CD1c-positive myeloid dendritic cell (primary cell): ENCODE results near the gene TMEM232.
"Not testable (repeated sequence)": the region's sequence is repeated elsewhere in the genome, so short reads cannot be mapped to it uniquely, and the experiment has no call there.

Source experiments
- DNase-seq: peaks from one replicate; pipeline ENCODE4 v3.0.0-alpha.2; 2016; ENCODE audit errors: extremely low spot score

The TMEM232 gene

GRCh38 chr5:110625376-110625999 lies 101.0 kb downstream of the TMEM232 start:
- DNase-seq = peak; percentile 28

GRCh38 chr5:110623874-110624273 lies 102.6 kb downstream of the TMEM232 start:
- DNase-seq = no peak

GRCh38 chr5:110618941-110619340 lies 107.5 kb downstream of the TMEM232 start:
- DNase-seq = no peak

- no peak for DNase-seq
Observed at GRCh38 chr5:110616009-110616408, 110.5 kb downstream of the TMEM232 start.

GRCh38 chr5:110612794-110613247 lies 113.7 kb downstream of the TMEM232 start:
- DNase-seq = no peak

- DNase-seq = no peak
Observed at GRCh38 chr5:110611817-110612216, 114.7 kb downstream of the TMEM232 start.

- no peak for DNase-seq
Observed at GRCh38 chr5:110594866-110595265, 131.6 kb downstream of the TMEM232 start.

GRCh38 chr5:110590187-110590586 lies 136.3 kb downstream of the TMEM232 start:
- DNase-seq = no peak

GRCh38 chr5:110588286-110588980 lies 138.0 kb downstream of the TMEM232 start:
- no peak for DNase-seq

GRCh38 chr5:110580625-110581024 lies 145.8 kb downstream of the TMEM232 start:
- DNase-seq = no peak

GRCh38 chr5:110572729-110573128 lies 153.7 kb downstream of the TMEM232 start:
- DNase-seq = no peak

- no peak for DNase-seq
Observed at GRCh38 chr5:110562191-110562590, 164.3 kb downstream of the TMEM232 start.

- DNase-seq = no peak
Observed at GRCh38 chr5:110561510-110561909, 165.0 kb downstream of the TMEM232 start.

- no peak for DNase-seq
Observed at GRCh38 chr5:110549301-110549700, 177.2 kb downstream of the TMEM232 start.

GRCh38 chr5:110548171-110548570 lies 178.3 kb downstream of the TMEM232 start:
- DNase-seq = no peak

GRCh38 chr5:110547495-110547894 lies 179.0 kb downstream of the TMEM232 start:
- no peak for DNase-seq

- no peak for DNase-seq
Observed at GRCh38 chr5:110545716-110546115, 180.8 kb downstream of the TMEM232 start.

- no peak for DNase-seq
Observed at GRCh38 chr5:110544603-110545002, 181.9 kb downstream of the TMEM232 start.

- DNase-seq = no peak
Observed at GRCh38 chr5:110542949-110543348, 183.5 kb downstream of the TMEM232 start.

- no peak for DNase-seq
Observed at GRCh38 chr5:110536120-110537115, 190.1 kb downstream of the TMEM232 start.

- not testable (repeated sequence) for DNase-seq
Observed at GRCh38 chr5:110535146-110535545, 191.3 kb downstream of the TMEM232 start.

- no peak for DNase-seq
Observed at GRCh38 chr5:110525762-110526161, 200.7 kb downstream of the TMEM232 start.
